Breast epithelium (tissue), 3 donors: Measurements from ENCODE around the gene AOAH.

Source experiments
- POLR2A ChIP-seq: fragments of 450-650 bp; IDR thresholded peaks from one replicate; pipeline ENCODE4 v1.6.1; 2016; ENCODE audit warnings: antibody characterized with exemption, mild to moderate bottlenecking, moderate library complexity
- POLR2AphosphoS5 ChIP-seq, 3 donors: sonication (generic); formaldehyde crosslinking; IDR thresholded peaks; one replicate each; pipeline ENCODE4 v1.6.1; 2017; ENCODE audit warnings: antibody characterized with exemption in 3 of 3
- TF ChIP-seq, protein P1 (sequence below), 3 donors: fragments of 450-650 bp; IDR thresholded peaks; one replicate each; pipeline ENCODE4 v1.5.1; 2016 to 2017; ENCODE audit warnings: antibody characterized with exemption in 3 of 3, mild to moderate bottlenecking in 3 of 3, moderate library complexity in 3 of 3

DNA sequence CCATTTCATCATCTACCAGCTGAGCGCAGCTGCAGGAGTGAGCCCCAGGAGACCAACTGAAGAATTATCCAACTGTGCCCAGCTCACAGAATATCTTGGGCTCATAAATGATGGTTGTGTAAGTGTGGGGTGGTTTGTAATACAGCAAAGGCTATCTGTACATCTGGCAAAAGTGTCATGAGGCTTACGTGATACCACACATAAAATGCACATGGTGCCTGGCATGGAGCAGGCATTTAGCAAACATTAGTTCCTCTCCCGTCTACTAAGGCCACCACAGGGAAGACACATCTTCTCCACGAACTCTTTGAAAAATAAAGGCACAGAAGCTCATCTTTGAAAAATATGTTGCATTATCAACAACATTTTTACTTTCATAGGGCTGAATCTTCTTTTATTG lies 32.3 kb downstream of the AOAH start:
- TF ChIP-seq, protein P1, sequence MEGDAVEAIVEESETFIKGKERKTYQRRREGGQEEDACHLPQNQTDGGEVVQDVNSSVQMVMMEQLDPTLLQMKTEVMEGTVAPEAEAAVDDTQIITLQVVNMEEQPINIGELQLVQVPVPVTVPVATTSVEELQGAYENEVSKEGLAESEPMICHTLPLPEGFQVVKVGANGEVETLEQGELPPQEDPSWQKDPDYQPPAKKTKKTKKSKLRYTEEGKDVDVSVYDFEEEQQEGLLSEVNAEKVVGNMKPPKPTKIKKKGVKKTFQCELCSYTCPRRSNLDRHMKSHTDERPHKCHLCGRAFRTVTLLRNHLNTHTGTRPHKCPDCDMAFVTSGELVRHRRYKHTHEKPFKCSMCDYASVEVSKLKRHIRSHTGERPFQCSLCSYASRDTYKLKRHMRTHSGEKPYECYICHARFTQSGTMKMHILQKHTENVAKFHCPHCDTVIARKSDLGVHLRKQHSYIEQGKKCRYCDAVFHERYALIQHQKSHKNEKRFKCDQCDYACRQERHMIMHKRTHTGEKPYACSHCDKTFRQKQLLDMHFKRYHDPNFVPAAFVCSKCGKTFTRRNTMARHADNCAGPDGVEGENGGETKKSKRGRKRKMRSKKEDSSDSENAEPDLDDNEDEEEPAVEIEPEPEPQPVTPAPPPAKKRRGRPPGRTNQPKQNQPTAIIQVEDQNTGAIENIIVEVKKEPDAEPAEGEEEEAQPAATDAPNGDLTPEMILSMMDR (IDR thresholded peaks at IDR 0.05) = no peak
- no peak for TF ChIP-seq POLR2A
- no peak for TF ChIP-seq POLR2AphosphoS5 (IDR thresholded peaks at IDR 0.05)
